NCI-H2029 (cell line): ENCODE measurements around the gene FAM168B.

Experiments used
- DNase-seq: peaks from one replicate; lab custom pipeline; 2025; lab: John Stamatoyannopoulos, UW

Gene FAM168B

GRCh38 chr2:131055169-131056065, 37.8 kb downstream of the FAM168B start:
- no peak for DNase-seq

GRCh38 chr2:131054488-131054887, 38.8 kb downstream of the FAM168B start:
- no peak for DNase-seq

GRCh38 chr2:131052741-131053263, 40.5 kb downstream of the FAM168B start:
- no peak for DNase-seq

- no peak for DNase-seq
Measured at GRCh38 chr2:131050896-131051295, 42.4 kb downstream of the FAM168B start.

GRCh38 chr2:131049150-131049718, 44.0 kb downstream of the FAM168B start:
- no peak for DNase-seq

- DNase-seq = no peak
Measured at GRCh38 chr2:131048641-131049040, 44.6 kb downstream of the FAM168B start.

GRCh38 chr2:131047920-131048560, 45.2 kb downstream of the FAM168B start:
- no peak for DNase-seq

- no peak for DNase-seq
Measured at GRCh38 chr2:131046918-131047652, 46.2 kb downstream of the FAM168B start.

GRCh38 chr2:131046028-131046917, 47.0 kb downstream of the FAM168B start:
- DNase-seq = no peak

- no peak for DNase-seq
Measured at GRCh38 chr2:131045286-131046027, 47.8 kb downstream of the FAM168B start.

- no peak for DNase-seq
Measured at GRCh38 chr2:131044757-131045150, 48.5 kb downstream of the FAM168B start.

- no peak for DNase-seq
Measured at GRCh38 chr2:131044075-131044756, 49.0 kb downstream of the FAM168B start.

GRCh38 chr2:131043199-131044074, 49.8 kb downstream of the FAM168B start:
- no peak for DNase-seq

- no peak for DNase-seq
Measured at GRCh38 chr2:131042148-131042775, 51.0 kb downstream of the FAM168B start.

GRCh38 chr2:131041402-131042147, 51.7 kb downstream of the FAM168B start:
- no peak for DNase-seq

GRCh38 chr2:131040661-131041401, 52.4 kb downstream of the FAM168B start:
- DNase-seq = no peak
